Hematopoietic multipotent progenitor cell treated with erythropoietin and hydrocortisone succinate and interleukin-3 and kit ligand, for 4 days (in vitro differentiated cells): ENCODE measurements around the gene SH2B3.
"Not testable (repeated sequence)": the region's sequence is repeated elsewhere in the genome, so short reads cannot be mapped to it uniquely, and the experiment has no call there.

Experiments
- DNase-seq: peaks from one replicate; pipeline ENCODE4 v3.0.0-alpha.2; 2015

The SH2B3 gene

GRCh38 chr12:111405859-111406473, at the start of gene SH2B3:
Gene SH2B3 (plus strand): TSS chr12:111405923. CDS start chr12:111418146, 12,223 bp downstream.
- DNase-seq: no peak

GRCh38 chr12:111359231-111359913, 46.4 kb upstream of the SH2B3 start:
- peak; percentile 85 for DNase-seq

GRCh38 chr12:111359914-111360276, 45.8 kb upstream of the SH2B3 start:
- DNase-seq: no peak

- no peak for DNase-seq
These were observed 45.3 kb upstream of the SH2B3 start for GRCh38 chr12:111360325-111360930.

GRCh38 chr12:111361073-111361716, 44.5 kb upstream of the SH2B3 start:
- DNase-seq: no peak

- no peak for DNase-seq
These were observed 43.8 kb upstream of the SH2B3 start for GRCh38 chr12:111361717-111362576.

- DNase-seq: no peak
These were observed 42.8 kb upstream of the SH2B3 start for GRCh38 chr12:111362687-111363475.

- no peak for DNase-seq
These were observed 42.1 kb upstream of the SH2B3 start for GRCh38 chr12:111363578-111363977.

GRCh38 chr12:111366075-111366474, 39.6 kb upstream of the SH2B3 start:
- no peak for DNase-seq

GRCh38 chr12:111366583-111366982, 39.1 kb upstream of the SH2B3 start:
- no peak for DNase-seq

GRCh38 chr12:111367661-111368221, 38.0 kb upstream of the SH2B3 start:
- peak; percentile 24 for DNase-seq

GRCh38 chr12:111368291-111368787, 37.4 kb upstream of the SH2B3 start:
- peak; percentile 43 for DNase-seq

- peak; percentile 94 for DNase-seq
These were observed 36.8 kb upstream of the SH2B3 start, which contains the start of gene PHETA1 for GRCh38 chr12:111368788-111369495. Gene PHETA1 (minus strand): TSS chr12:111369095. CDS start chr12:111363427, 5,668 bp downstream.

GRCh38 chr12:111369496-111370220, 36.1 kb upstream of the SH2B3 start:
- DNase-seq: no peak

- DNase-seq: not testable (repeated sequence)
These were observed 32.5 kb upstream of the SH2B3 start for GRCh38 chr12:111373231-111373630.

GRCh38 chr12:111377440-111377839, 28.3 kb upstream of the SH2B3 start:
- DNase-seq: no peak

- no peak for DNase-seq
These were observed 25.7 kb upstream of the SH2B3 start for GRCh38 chr12:111379942-111380554.

- no peak for DNase-seq
These were observed 21.1 kb upstream of the SH2B3 start for GRCh38 chr12:111384596-111384995.

- DNase-seq: no peak
These were observed 18.8 kb upstream of the SH2B3 start for GRCh38 chr12:111386885-111387284.
